HG03139 (cell line): ENCODE data around the gene RUNX1.
"Not testable (repeated sequence)": the region's sequence is repeated elsewhere in the genome, so short reads cannot be mapped to it uniquely, and the experiment has no call there.

Experiments used
- ATAC-seq: cut with Tn5 transposase; IDR thresholded peaks from one replicate; pipeline ENCODE4 v1.9.1; 2021; ENCODE audit not compliant: unreplicated experiment

Gene RUNX1

GRCh38 chr21:34973685-34974084 lies 75.4 kb downstream of the RUNX1 start:
- ATAC-seq: no peak

GRCh38 chr21:34971656-34972055 lies 77.4 kb downstream of the RUNX1 start:
- no peak for ATAC-seq

GRCh38 chr21:34970566-34970965 lies 78.5 kb downstream of the RUNX1 start:
- no peak for ATAC-seq

- no peak for ATAC-seq
These were observed 79.0 kb downstream of the RUNX1 start for GRCh38 chr21:34970167-34970500.

GRCh38 chr21:34969423-34970166 lies 79.5 kb downstream of the RUNX1 start:
- ATAC-seq: no peak

- no peak for ATAC-seq
These were observed 80.4 kb downstream of the RUNX1 start for GRCh38 chr21:34968414-34969333.

GRCh38 chr21:34967509-34968289 lies 81.4 kb downstream of the RUNX1 start:
- ATAC-seq: no peak

- not testable (repeated sequence) for ATAC-seq
These were observed 82.2 kb downstream of the RUNX1 start for GRCh38 chr21:34966881-34967280.

- no peak for ATAC-seq
These were observed 83.6 kb downstream of the RUNX1 start for GRCh38 chr21:34965200-34966174.

- ATAC-seq: no peak
These were observed 86.4 kb downstream of the RUNX1 start for GRCh38 chr21:34962586-34963222.

- no peak for ATAC-seq
These were observed 87.0 kb downstream of the RUNX1 start for GRCh38 chr21:34962136-34962535.

- ATAC-seq: no peak
These were observed 88.4 kb downstream of the RUNX1 start for GRCh38 chr21:34960687-34961086.

- ATAC-seq: no peak
These were observed 89.5 kb downstream of the RUNX1 start for GRCh38 chr21:34959607-34960006.

- no peak for ATAC-seq
These were observed 91.1 kb downstream of the RUNX1 start for GRCh38 chr21:34958040-34958439.

GRCh38 chr21:34956416-34957316 lies 92.4 kb downstream of the RUNX1 start:
- ATAC-seq: no peak

GRCh38 chr21:34953950-34954349 lies 95.2 kb downstream of the RUNX1 start:
- no peak for ATAC-seq

GRCh38 chr21:34952701-34953100 lies 96.4 kb downstream of the RUNX1 start:
- ATAC-seq: no peak

- not testable (repeated sequence) for ATAC-seq
These were observed 97.2 kb downstream of the RUNX1 start for GRCh38 chr21:34951868-34952267.

GRCh38 chr21:34950980-34951379 lies 98.1 kb downstream of the RUNX1 start:
- no peak for ATAC-seq
